Measurements from ENCODE around the gene ADAM22.
"Not testable (repeated sequence)": the region's sequence is repeated elsewhere in the genome, so short reads cannot be mapped to it uniquely, and the experiment has no call there.

The ADAM22 gene

GRCh38 chr7:88153378-88153777 lies 219.3 kb downstream of the ADAM22 start:
- no peak for TF ChIP-seq CTCF (conservative IDR thresholded peaks at IDR 0.05; ENCODE audit: low read length)
- H3K4me3 ChIP-seq (ENCODE audit: low read length), result no peak overlapping the region
- no peak for DNase-seq (ENCODE audit: low read depth)

- no peak for TF ChIP-seq CTCF (conservative IDR thresholded peaks at IDR 0.05; ENCODE audit: low read length)
- DNase-seq (ENCODE audit: low read depth), result no peak
- no peak overlapping the region for H3K4me3 ChIP-seq (ENCODE audit: low read length)
These were observed 221.7 kb downstream of the ADAM22 start for GRCh38 chr7:88155756-88156155.

- DNase-seq (ENCODE audit: low read depth), result no peak
- no peak for TF ChIP-seq CTCF (conservative IDR thresholded peaks at IDR 0.05; ENCODE audit: low read length)
- H3K4me3 ChIP-seq (ENCODE audit: low read length), result no peak overlapping the region
These were observed 222.3 kb downstream of the ADAM22 start for GRCh38 chr7:88156356-88156755.

GRCh38 chr7:88159741-88160140 lies 225.7 kb downstream of the ADAM22 start:
- not testable (repeated sequence) for DNase-seq (ENCODE audit: low read depth); H3K4me3 ChIP-seq (ENCODE audit: low read length)

- TF ChIP-seq CTCF (conservative IDR thresholded peaks at IDR 0.05; ENCODE audit: low read length), result no peak
- H3K4me3 ChIP-seq (ENCODE audit: low read length), result no peak overlapping the region
- DNase-seq (ENCODE audit: low read depth), result no peak
These were observed 231.6 kb downstream of the ADAM22 start for GRCh38 chr7:88165697-88166096.

- no peak for DNase-seq (ENCODE audit: low read depth)
- TF ChIP-seq CTCF (conservative IDR thresholded peaks at IDR 0.05; ENCODE audit: low read length), result no peak
- H3K4me3 ChIP-seq (ENCODE audit: low read length), result no peak overlapping the region
These were observed 233.2 kb downstream of the ADAM22 start for GRCh38 chr7:88167223-88167622.

GRCh38 chr7:88167721-88168120 lies 233.7 kb downstream of the ADAM22 start:
- H3K4me3 ChIP-seq (ENCODE audit: low read length), result no peak overlapping the region

More at GRCh38 chr7:88167721-88168120, 233.7 kb downstream of the ADAM22 start:
- no peak for DNase-seq (ENCODE audit: low read depth)
- TF ChIP-seq CTCF (conservative IDR thresholded peaks at IDR 0.05; ENCODE audit: low read length), result no peak

All from AG10803 (cell line).